ENCODE results near the gene CHRNA1.

Gene CHRNA1

GRCh38 chr2:174705321-174705720 lies 59.0 kb downstream of the CHRNA1 start:
- TF ChIP-seq CTCF (conservative IDR thresholded peaks at IDR 0.05; ENCODE audit: control insufficient read depth, insufficient read depth, low read depth, low read length): no peak
- no peak for DNase-seq (ENCODE audit: low read depth)
- H3K4me3 ChIP-seq (ENCODE audit: control insufficient read depth, low read depth, low read length): no peak overlapping the region

- TF ChIP-seq CTCF (conservative IDR thresholded peaks at IDR 0.05; ENCODE audit: control insufficient read depth, insufficient read depth, low read depth, low read length): no peak
- H3K4me3 ChIP-seq (ENCODE audit: control insufficient read depth, low read depth, low read length): no peak overlapping the region
- no peak for DNase-seq (ENCODE audit: low read depth)
Observed at GRCh38 chr2:174704642-174705041, 59.6 kb downstream of the CHRNA1 start.

GRCh38 chr2:174704061-174704460 lies 60.2 kb downstream of the CHRNA1 start:
- no peak overlapping the region for H3K4me3 ChIP-seq (ENCODE audit: control insufficient read depth, low read depth, low read length)
- no peak for TF ChIP-seq CTCF (conservative IDR thresholded peaks at IDR 0.05; ENCODE audit: control insufficient read depth, insufficient read depth, low read depth, low read length)
- no peak for DNase-seq (ENCODE audit: low read depth)

DNA sequence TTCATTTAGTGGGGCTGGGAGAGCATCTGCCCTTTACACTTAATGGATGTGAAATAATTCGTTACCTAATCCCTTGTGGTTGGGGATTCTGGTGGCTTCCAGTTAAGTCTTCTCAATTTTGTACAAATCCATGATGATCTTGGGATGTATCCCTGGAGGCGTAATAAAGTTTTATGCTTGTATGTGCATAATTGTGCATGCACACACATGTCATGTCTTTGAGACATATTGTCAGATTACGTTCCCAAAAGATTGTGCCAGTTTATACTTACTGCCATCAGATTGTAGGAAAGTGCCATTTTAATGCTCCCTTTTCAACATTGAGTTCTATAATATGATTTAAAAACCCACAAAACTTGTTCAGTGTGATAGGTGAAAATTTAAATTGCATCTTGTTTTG lies 60.8 kb downstream of the CHRNA1 start:
- TF ChIP-seq CTCF (conservative IDR thresholded peaks at IDR 0.05; ENCODE audit: control insufficient read depth, insufficient read depth, low read depth, low read length): no peak
- DNase-seq (ENCODE audit: low read depth): no peak

DNA sequence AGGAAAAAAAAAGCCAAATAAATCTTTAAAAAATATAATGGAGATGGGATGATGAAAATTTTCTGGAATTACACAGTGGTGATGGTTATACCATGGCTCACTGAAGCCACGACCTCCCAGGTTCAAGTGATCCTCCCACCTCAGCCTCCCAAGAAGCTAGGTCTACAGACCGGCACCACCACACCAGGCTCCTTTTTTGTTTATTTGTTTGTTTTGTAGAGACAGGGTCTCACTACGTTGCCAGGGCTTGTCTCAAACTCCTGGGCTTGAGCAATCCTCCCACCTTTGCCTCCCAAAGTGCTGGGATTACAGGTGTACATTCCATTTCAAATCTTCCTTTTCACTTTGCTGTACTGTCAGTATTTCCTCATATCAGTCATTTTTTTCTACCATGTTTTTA lies 61.7 kb downstream of the CHRNA1 start:
- no peak for DNase-seq (ENCODE audit: low read depth)
- no peak for TF ChIP-seq CTCF (conservative IDR thresholded peaks at IDR 0.05; ENCODE audit: control insufficient read depth, insufficient read depth, low read depth, low read length)
- no peak overlapping the region for H3K4me3 ChIP-seq (ENCODE audit: control insufficient read depth, low read depth, low read length)

More for the DNA sequence above, 60.8 kb downstream of the CHRNA1 start:
- H3K4me3 ChIP-seq (ENCODE audit: control insufficient read depth, low read depth, low read length): no peak overlapping the region

DNA sequence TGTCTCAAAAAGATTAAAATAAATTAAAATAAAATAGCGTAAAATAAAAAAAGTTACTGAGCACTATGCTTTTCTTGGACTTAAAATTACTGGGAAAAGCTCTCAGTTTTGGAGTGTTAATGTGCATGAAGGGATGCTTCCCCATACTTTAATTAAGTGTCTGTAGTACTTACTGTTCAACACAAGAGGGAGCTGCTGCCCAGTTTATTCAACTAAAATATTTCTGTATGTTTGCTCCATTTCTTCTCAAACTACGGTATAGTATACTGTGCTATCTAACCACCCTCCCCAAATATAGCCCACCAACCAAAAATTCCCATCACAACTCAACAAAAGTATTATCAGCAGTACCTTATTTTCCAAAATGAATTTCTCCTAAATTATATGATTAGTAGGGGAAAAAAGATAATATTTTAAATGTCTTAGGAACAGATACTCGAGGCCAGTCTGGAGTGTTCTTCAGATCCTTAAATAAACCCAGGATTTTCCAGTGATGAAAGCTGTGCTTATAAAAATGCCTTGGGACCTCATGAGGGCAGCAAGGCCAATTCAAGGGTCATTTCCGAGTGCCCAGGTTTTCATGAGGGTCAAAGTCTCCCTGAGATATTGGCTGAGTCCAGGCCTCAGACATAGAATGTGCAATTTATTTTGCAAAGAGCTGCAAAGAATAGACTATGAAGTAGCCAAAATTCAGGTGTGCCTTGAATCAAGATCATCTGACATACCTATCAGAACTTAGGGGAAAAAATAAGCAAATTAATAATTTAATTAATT lies 64.1 kb downstream of the CHRNA1 start:
- TF ChIP-seq CTCF (conservative IDR thresholded peaks at IDR 0.05; ENCODE audit: control insufficient read depth, insufficient read depth, low read depth, low read length): peak; percentile 70
- H3K4me3 ChIP-seq (ENCODE audit: control insufficient read depth, low read depth, low read length): no peak overlapping the region
- peak; percentile 63 for DNase-seq (ENCODE audit: low read depth)
